Measurements from ENCODE around the gene SOHLH2.

DNA sequence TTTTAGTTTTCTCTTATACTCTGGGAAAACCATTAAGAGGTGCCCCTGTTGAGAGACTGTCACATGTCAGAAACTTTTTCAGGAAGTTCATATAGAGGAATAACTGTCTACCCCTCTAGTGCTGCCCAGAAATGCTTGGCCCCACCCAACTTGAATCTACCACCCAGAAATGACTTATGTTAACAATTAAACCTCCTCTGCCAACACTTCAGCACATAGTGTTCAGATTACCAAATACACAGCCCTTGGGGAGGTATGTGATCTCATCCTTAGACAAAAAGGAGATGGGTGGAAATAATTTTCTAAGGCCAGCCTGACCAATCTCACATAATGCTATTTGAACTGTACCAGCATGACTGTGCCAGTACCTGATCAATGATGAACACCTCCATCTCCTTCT is 47.6 kb upstream of the SOHLH2 start:
- TF ChIP-seq, protein P1, sequence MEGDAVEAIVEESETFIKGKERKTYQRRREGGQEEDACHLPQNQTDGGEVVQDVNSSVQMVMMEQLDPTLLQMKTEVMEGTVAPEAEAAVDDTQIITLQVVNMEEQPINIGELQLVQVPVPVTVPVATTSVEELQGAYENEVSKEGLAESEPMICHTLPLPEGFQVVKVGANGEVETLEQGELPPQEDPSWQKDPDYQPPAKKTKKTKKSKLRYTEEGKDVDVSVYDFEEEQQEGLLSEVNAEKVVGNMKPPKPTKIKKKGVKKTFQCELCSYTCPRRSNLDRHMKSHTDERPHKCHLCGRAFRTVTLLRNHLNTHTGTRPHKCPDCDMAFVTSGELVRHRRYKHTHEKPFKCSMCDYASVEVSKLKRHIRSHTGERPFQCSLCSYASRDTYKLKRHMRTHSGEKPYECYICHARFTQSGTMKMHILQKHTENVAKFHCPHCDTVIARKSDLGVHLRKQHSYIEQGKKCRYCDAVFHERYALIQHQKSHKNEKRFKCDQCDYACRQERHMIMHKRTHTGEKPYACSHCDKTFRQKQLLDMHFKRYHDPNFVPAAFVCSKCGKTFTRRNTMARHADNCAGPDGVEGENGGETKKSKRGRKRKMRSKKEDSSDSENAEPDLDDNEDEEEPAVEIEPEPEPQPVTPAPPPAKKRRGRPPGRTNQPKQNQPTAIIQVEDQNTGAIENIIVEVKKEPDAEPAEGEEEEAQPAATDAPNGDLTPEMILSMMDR (IDR thresholded peaks at IDR 0.05; ENCODE audit: low read depth, low read length), result no peak
- TF ChIP-seq POLR2A (IDR thresholded peaks at IDR 0.05; ENCODE audit: extremely low read depth, insufficient read length), result no peak
